Adrenal gland (tissue), 5 donors: Measurements from ENCODE around the gene TMEM132C.

Source experiments
- POLR2A ChIP-seq, 2 donors: fragments of 450-650 bp; IDR thresholded peaks; one replicate each; pipeline ENCODE4 v1.6.1; 2017; ENCODE audit warnings: antibody characterized with exemption in 2 of 2, mild to moderate bottlenecking in 2 of 2, moderate library complexity in 1 of 2
- TF ChIP-seq, protein P1 (sequence below), 6 experiments: fragments of 450-650 bp in 4 of 6; fragments of 200-600 bp in 2 of 6; sonication (generic) in 1 of 6; IDR thresholded peaks; 1 replicate in 5 of 6; 2 replicates in 1 of 6; pipeline versions ENCODE4 v1.5.1 to v1.8.0; 2016 to 2021; ENCODE audit warnings: antibody characterized with exemption in 6 of 6, mild to moderate bottlenecking in 2 of 6, moderate library complexity in 1 of 6
- donor health status: DM: no; HTN: no; CAD: no.

DNA sequence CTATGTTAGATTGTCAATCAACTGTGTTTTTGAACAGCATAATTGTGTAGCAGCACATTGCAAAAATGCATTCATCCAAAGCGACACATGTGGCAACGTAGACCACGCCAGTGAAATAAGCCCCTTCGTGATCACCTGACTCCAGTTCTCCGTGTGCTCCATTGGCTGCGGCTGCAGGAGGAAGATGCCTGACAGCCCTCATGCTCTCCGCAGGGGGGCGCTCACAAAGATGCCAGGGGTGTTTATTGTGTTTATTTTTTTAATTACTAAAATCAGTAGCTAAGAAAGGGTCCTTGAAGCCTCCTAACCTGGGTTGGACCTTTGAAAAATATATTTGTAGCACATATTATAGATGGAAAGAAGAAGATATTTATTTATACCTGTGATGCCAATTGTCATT lies 440.5 kb downstream of the TMEM132C start:
- TF ChIP-seq, protein P1, sequence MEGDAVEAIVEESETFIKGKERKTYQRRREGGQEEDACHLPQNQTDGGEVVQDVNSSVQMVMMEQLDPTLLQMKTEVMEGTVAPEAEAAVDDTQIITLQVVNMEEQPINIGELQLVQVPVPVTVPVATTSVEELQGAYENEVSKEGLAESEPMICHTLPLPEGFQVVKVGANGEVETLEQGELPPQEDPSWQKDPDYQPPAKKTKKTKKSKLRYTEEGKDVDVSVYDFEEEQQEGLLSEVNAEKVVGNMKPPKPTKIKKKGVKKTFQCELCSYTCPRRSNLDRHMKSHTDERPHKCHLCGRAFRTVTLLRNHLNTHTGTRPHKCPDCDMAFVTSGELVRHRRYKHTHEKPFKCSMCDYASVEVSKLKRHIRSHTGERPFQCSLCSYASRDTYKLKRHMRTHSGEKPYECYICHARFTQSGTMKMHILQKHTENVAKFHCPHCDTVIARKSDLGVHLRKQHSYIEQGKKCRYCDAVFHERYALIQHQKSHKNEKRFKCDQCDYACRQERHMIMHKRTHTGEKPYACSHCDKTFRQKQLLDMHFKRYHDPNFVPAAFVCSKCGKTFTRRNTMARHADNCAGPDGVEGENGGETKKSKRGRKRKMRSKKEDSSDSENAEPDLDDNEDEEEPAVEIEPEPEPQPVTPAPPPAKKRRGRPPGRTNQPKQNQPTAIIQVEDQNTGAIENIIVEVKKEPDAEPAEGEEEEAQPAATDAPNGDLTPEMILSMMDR (IDR thresholded peaks at IDR 0.05): no peak
- no peak for TF ChIP-seq POLR2A (IDR thresholded peaks at IDR 0.05)
